Measurements from ENCODE around the gene WDCP.

The WDCP gene

DNA sequence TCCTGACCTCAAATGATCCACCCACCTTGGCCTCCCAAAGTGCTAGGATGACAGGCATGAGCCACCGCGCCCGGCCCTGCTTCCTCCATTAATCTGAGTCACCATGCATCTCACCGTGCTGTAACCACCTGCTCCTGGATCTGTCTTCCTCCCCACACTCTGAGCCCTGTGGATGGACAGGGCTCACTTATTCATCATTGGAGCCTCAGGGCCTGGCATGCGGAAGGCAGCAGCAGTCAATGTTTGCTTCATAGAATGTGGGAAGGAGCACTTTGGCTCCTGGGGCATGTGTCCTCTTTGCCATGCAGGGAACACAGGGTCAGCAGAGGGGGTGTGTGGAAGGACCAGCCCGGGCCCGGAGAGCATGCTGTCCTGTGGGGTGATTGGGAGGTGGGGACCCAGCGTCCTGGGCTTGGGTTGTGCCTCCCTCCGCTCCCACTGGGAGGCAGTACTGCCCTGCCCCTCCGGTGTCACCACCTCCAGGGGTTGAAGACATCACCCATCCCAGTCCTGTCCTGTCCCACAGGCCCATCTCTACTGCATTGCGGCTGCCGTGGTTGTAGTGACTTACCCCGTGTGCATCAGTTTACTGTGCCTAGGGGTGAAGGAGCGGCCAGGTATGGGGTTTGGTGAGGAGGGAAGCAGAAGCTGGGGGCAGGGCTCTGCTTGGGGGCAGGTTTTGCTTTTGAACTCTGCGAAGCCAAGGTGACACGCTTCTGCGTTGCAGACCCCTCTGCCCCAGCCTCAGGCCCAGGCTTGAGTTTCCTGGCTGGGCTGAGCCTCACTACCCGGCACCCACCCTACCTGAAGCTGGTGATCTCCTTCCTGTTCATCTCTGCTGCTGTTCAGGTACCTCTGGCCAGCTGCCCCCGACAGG is 25.8 kb downstream of the WDCP start:
- TF ChIP-seq, protein P1, sequence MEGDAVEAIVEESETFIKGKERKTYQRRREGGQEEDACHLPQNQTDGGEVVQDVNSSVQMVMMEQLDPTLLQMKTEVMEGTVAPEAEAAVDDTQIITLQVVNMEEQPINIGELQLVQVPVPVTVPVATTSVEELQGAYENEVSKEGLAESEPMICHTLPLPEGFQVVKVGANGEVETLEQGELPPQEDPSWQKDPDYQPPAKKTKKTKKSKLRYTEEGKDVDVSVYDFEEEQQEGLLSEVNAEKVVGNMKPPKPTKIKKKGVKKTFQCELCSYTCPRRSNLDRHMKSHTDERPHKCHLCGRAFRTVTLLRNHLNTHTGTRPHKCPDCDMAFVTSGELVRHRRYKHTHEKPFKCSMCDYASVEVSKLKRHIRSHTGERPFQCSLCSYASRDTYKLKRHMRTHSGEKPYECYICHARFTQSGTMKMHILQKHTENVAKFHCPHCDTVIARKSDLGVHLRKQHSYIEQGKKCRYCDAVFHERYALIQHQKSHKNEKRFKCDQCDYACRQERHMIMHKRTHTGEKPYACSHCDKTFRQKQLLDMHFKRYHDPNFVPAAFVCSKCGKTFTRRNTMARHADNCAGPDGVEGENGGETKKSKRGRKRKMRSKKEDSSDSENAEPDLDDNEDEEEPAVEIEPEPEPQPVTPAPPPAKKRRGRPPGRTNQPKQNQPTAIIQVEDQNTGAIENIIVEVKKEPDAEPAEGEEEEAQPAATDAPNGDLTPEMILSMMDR (IDR thresholded peaks at IDR 0.05; ENCODE audit: control insufficient read depth, insufficient read depth, low read depth, low read length, missing control alignments): peak; percentile 23
- DNase-seq (ENCODE audit: low read depth): no peak
- no peak overlapping the region for H3K4me3 ChIP-seq (ENCODE audit: control insufficient read depth, low read depth, low read length)

DNA sequence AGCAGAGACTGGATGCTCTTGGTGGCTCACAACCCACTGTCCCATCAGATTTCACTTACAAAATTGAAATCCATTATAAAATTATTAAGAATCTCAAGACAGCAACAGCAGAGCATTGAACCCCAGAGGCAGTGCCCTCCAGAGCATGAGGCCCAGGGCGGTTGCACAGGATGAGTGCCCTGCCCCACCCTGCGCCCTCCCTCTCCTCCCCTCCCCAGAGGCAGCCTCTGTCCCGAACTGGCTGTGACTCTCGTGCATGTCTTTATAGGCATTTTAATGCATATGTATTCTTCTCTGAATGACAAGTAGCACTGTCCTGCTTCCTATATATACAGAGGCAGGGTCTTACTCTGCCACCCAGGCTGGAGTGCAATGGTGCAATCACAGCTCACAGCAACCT is 26.9 kb downstream of the WDCP start:
- TF ChIP-seq, protein P1 (IDR thresholded peaks at IDR 0.05; ENCODE audit: control insufficient read depth, insufficient read depth, low read depth, low read length, missing control alignments): no peak
- H3K4me3 ChIP-seq (ENCODE audit: control insufficient read depth, low read depth, low read length): no peak overlapping the region
- DNase-seq (ENCODE audit: low read depth): no peak

DNA sequence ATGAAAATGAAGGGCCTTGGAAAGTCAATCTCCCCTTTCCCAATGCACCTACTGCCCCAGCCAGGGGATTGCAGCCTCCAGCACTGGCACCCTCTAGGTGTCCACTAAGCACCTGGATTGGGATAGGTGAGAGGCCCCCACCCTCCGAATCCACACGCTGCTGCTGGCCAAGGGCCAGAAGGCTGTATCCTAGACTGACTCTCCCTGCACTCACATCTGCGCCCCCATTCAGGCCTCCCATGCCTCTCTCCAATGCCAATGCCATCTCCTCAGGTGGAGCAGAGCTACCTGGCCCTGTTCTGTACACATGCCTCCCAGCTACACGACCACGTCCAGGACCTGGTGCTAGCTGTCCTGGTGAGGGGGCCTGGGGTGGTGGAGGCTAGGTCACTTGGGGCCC is 27.5 kb downstream of the WDCP start:
- TF ChIP-seq, protein P1 (IDR thresholded peaks at IDR 0.05; ENCODE audit: control insufficient read depth, insufficient read depth, low read depth, low read length, missing control alignments): no peak
- H3K4me3 ChIP-seq (ENCODE audit: control insufficient read depth, low read depth, low read length): no peak overlapping the region
- no peak for DNase-seq (ENCODE audit: low read depth)

DNA sequence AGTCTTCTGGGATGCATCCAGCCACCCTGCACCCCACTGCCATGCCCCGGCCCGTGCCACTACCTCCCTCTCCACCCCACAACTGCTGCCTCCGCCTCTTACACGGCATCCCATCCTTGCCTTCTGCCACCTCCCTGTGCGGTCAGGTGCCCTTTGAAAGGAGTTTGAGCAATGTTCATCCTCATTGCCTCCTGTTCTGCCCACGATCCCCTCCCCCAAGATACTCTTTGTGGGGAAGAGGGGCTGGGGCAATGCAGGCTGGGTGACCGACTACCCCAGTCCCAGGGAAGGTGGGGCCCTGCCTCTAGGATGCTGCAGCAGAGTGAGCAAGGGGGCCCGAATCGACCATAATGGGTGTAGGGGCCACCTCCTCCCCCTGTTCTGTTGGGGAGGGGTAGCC is 28.9 kb downstream of the WDCP start:
- no peak for DNase-seq (ENCODE audit: low read depth)
- H3K4me3 ChIP-seq (ENCODE audit: control insufficient read depth, low read depth, low read length): no peak overlapping the region
- TF ChIP-seq, protein P1 (IDR thresholded peaks at IDR 0.05; ENCODE audit: control insufficient read depth, insufficient read depth, low read depth, low read length, missing control alignments): no peak

DNA sequence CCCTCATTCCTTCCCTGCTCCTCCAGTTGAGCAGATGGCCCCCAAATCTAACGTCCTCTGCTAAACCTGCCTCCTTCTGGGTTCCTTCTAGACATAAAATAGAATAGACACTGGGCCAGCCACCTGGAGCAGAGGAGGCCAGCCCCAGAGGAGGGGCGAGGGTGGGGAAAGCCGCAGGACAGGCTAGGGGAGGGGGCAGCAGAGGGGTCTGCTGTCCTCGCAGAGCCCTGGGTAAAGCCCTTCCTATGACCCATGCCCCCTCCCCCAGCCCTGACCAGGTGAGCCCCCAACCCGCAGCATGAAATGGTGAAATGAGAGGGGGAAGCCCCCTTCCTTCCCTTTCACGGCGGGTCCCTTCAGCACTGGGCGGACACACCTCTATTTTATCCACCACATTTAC is 29.5 kb downstream of the WDCP start:
- H3K4me3 ChIP-seq (ENCODE audit: control insufficient read depth, low read depth, low read length): no peak overlapping the region
- TF ChIP-seq, protein P1 (IDR thresholded peaks at IDR 0.05; ENCODE audit: control insufficient read depth, insufficient read depth, low read depth, low read length, missing control alignments): no peak
- no peak for DNase-seq (ENCODE audit: low read depth)

DNA sequence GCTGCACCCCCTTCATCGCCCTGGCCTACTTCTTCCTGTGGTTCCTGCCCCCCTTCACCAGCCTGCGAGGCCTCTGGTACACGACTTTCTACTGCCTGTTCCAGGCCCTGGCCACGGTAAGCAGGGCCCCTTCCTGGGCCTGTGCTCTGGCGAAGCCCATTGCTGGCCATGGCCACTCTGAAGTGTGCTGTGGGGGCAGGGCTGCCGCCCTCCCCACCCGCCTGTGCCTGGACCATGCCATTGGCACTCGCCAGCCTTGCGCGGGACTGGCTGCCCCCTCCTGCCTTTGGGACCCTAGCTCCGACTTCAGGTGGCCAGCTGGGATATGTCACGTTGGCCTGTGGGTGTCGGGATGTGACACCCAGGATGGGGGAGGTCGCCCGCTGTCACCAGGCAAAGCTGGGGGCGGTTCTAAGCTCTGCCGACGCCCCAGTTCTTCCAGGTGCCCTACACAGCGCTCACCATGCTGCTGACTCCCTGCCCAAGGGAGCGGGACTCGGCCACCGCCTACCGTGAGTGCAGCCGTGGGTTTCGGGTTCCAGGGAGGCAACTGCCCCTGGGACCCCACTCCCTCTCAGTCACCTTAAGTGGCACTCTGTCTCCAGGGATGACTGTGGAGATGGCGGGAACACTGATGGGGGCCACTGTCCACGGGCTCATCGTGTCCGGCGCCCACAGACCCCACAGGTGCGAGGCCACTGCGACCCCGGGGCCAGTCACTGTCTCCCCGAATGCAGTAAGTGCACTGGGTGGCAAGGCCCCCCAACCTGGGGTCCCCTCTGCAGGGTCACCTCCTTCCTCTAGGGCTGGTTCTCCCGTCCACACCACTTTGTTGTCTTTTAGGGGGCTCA is 30.1 kb downstream of the WDCP start:
- TF ChIP-seq, protein P1 (IDR thresholded peaks at IDR 0.05; ENCODE audit: control insufficient read depth, insufficient read depth, low read depth, low read length, missing control alignments): no peak
- DNase-seq (ENCODE audit: low read depth): no peak
- H3K4me3 ChIP-seq (ENCODE audit: control insufficient read depth, low read depth, low read length): no peak overlapping the region
